GM18526 (cell line): ENCODE results near the gene COL18A1.

Experiments used
- POLR2A ChIP-seq: IDR thresholded peaks from 3 replicates; pipeline ENCODE4 v1.6.1; 2011; ENCODE audit not compliant: insufficient read length; ENCODE audit errors: extremely low read depth

The COL18A1 gene

DNA sequence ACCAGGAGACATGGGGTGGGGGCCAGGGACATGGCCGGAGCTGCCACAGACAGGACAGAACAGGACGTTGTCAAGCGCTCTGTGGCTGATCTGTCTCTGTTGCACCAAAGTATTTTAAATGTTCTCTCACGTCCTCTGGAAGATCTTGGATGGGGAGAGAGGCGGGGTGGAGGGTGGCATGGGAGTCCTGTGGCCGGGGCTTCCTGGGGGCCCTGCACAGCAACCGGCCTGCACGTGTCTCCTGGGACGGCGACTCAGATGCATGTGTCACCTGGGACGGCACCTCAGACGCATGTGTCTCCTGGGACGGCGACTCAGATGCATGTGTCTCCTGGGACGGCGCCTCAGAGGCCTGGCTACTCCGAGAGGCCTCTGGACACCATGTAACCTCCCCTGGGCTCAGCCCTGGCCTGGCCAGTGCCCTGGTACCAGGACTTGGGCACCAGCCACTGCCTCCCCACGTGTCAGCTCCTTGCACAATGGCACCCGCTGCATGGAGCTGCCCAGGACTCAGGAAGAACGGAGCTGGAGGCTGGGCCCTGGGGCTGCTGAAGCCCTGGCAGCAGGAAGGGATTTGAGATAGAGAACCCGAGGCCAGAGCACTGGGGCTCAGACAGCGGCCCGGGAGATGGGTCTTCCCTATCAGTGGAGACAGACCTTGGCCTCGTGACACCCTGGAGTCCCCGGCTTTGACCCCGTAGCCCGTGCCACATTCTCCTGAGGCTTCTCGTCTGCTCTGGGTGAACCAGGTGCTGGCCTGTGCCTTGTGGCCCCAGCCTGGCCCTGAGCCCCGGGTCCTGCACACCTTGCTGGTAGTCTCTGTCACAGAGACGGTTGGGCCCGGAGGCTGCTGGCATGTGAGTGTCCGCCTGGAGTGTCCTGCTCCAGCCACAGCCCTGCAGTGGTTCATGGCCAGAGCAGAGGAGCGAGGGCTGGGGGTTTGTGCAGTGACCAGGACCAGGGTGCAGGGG lies 152.0 kb downstream of the COL18A1 start:
- TF ChIP-seq POLR2A, result no peak

DNA sequence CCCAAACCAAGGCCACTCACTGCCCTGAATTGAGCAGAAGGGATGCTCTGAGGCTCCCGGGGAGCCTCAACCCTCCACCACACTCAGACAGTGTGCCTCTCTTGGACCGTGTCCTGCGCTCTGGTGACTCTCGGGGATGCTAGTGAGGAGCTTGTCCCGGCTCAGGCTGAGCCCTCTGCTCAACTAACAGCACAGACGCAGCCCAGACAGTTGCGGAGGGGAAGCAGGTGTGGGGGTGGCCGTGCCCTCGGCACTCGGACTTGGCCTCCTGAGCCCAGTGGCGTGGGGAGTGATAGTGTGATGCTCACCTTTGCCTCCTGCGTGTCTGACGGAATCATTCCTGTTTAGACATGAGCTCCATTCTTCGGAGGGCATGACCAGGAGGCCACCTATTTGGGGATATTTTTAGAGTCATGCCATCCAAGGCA lies 152.7 kb downstream of the COL18A1 start:
- TF ChIP-seq POLR2A, result no peak

DNA sequence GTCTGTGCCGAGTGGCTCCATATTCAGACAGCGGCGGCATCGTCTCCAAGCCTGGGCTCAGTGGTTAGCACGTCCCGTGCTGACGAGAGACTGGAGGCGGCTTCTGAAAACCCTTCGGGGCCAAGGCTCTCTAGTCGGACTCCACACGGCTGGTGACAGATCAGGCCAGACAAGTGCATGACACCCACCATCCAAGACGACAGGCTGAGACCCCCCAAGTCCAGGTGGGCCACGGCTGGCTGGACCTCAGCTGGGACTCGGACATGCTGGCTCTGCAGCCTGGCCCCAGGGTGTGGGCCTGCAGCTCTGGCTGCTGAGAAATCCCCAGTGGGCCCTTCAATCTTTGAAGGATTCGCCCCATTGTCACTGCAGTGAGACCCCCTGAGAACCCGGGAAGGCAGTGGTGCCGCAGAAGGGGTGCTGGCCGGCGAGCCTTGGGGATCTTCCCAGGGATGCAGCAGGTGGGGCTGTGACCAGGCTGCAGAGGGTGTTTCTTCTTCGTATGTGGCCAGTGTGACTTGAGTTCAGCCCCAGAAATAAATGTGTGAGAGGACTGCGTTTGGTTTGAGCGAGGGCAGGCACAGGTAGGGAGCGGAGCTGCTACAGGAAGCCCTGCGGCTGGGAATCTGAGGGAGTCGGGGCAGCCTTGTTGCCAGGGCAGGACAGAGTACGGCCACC lies 153.2 kb downstream of the COL18A1 start:
- no peak for TF ChIP-seq POLR2A

DNA sequence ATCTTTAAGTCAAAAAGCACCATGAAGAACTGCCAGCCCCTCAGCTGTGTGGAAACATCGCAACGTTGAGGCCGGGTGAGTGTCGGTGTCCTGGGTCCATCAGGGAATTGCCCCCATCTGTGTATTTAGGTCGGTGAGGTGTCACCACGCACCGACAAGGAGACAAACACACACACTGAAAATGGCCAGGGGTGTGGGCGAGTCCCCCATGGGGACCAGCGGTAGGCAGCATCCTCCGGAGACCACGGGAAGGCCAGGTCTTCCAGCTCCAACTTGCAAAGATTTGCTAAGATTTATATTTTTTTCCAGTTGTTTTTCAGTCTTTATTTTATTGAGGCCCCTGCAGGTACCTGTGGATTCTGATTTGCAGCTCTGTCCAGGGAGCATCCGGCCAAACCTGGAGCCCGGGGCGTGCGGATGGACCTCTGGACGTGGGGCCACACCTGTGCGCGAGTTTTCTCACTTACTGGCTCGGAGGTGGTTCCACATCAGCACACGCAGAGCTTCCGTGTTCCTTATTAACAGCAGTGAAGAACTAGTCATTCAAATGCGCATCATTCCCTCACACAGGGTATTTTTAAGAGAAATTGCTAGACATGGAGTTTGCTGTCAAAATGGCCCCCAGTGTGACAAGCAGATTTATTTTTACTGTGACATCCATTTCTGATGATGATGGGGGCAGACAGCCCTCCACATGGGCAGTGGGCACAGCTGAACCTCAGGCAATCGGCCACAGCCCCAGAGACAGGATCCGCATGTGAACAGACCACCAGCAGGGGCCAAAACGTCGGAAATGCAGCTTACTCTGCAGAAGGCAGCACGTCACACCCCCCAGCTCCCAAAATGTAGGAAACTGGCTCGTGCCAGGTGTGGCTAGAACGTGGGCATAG lies 154.5 kb downstream of the COL18A1 start:
- no peak for TF ChIP-seq POLR2A

DNA sequence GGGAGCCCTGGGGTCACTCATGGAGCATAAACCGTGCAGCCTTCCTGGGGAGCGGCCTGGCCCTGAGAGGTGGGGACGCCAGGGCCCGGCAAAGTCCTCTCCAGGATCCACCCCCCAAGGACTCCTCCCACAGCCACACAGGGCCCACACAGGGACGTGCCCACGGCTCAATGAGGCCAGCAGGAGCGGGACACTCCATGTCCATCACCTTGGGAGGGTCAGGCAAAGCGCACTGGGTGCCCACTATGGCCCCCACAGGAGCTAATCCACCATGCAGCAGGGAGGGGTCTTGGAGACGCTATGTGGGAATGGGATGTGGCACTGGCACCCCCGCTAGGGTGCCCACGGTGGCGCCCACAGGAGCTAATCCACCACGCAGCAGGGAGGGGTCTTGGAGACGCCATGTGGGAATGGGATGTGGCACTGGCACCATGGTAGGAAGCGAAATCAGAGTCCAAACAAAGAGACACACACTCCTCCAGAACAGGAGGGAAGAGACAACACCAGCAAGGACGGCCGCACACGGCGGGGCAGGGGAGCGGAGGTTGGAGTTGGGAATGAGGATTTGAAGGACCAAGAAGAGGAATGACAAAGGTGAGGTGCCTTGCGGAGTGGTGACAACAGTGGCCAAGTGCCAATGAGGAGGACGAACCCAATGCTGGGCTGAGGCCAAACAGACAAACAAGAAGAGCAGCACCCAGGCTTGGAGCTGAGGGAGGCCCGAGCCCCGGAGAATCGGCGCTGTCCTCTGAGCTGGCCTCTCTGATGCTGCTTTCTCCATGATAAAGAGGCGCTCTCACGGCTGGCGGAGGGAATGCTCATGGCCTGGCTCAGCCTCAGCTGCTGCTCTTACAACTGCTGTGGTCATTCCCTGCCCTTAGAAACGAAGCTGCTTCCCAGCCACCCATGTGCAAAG lies 155.4 kb downstream of the COL18A1 start:
- TF ChIP-seq POLR2A, result no peak

DNA sequence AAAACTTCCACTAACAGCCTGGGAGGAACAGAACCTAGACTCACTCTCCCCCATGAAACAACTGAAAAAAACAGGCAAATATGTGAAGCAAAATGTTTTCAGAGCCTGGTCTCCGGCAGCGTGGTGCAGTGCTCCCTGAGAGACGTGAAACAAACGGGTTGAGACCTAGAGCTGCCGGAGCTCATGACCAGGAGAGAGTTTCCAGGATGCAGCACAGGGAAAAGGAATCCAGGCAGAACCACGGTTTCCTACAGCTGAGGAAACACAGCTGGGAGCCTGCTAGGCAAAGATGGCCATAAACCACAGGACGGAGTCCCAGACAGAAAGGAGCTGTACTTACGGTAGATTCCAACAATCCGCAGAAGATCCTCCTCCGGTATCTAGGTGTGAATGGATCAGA lies 157.4 kb downstream of the COL18A1 start:
- no peak for TF ChIP-seq POLR2A

DNA sequence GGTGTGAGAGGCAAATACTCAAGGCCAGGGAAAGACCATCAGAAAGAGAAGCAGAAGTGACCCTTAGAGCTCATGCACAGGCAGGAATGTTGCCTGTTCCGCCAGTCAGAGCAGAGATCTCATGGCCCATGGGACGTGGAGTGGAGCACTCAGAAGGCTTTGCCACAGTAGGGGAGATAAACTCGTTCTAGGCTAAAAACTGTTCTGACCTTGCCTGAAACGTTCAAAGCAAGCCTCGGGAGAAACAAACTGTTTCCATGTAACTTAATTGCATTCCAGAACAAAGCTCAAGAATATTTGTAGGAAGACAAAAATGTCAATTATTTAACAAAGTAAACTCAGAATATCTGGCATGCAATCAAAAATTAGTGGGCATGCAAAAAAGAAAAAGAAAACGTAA lies 158.0 kb downstream of the COL18A1 start:
- no peak for TF ChIP-seq POLR2A
